B cell (primary cell): ENCODE data around the gene B3GAT3. TPM values are rescaled to one million over a fixed set of nuclear protein-coding genes. Genes with fewer than 3 reads are reported as not detected.

Experiments used
- ATAC-seq: fragments of 200-7000 bp; cut with Tn5 transposase; one replicate; pipeline ENCODE4 v1.10.0; 2021; ENCODE audit warnings: low read depth, mild to moderate bottlenecking, moderate number of reproducible peaks, moderate library complexity
- CTCF ChIA-PET: fragments of 350-600 bp; sonication (Branson Sonifier 250); formaldehyde crosslinking; loops from one replicate; lab custom pipeline; 2021; ENCODE audit warnings: antibody characterized with exemption, inconsistent platforms; lab: Charles Lee
- POLR2A ChIA-PET: fragments of 350-600 bp; sonication (Branson Sonifier 250); formaldehyde crosslinking; loops from one replicate; lab custom pipeline; 2021; ENCODE audit warnings: antibody characterized with exemption; lab: Charles Lee
- DNase-seq: peaks from one replicate; pipeline ENCODE4 v3.0.0; 2013
- H2AFZ ChIP-seq: 2 replicates; pipeline ENCODE4 v1.6.1; 2012; ENCODE audit warnings: mild to moderate bottlenecking, low read depth, low read length; ENCODE audit not compliant: insufficient read depth, poor library complexity, severe bottlenecking
- H3K27ac ChIP-seq, 2 donors: 1 replicate in 1 of 2; 2 replicates in 1 of 2; pipeline ENCODE4 v1.5.1; 2012 to 2013; ENCODE audit warnings: low read length in 2 of 2, mild to moderate bottlenecking in 2 of 2, moderate library complexity in 1 of 2
- H3K27me3 ChIP-seq, 4 experiments: fragments of 200-600 bp in 1 of 4; sonication (generic) in 1 of 4; replicated peaks in 1 of 4; 1 replicate in 2 of 4; 2 replicates in 2 of 4; pipeline versions ENCODE4 v1.6.1 to v1.7.0; 2013 to 2016; ENCODE audit warnings: low read length in 3 of 4, mild to moderate bottlenecking in 2 of 4, mixed read lengths in 1 of 4, moderate library complexity in 1 of 4; ENCODE audit not compliant: insufficient read depth in 4 of 4, control insufficient read depth in 3 of 4; ENCODE audit errors: control extremely low read depth in 1 of 4
- H3K36me3 ChIP-seq, 2 experiments: replicated peaks in 1 of 2; 1 replicate in 1 of 2; 2 replicates in 1 of 2; pipeline versions ENCODE4 v1.6.1 to v1.7.1; 2013; ENCODE audit warnings: low read length in 1 of 2; ENCODE audit not compliant: insufficient read depth in 2 of 2, control insufficient read depth in 1 of 2; ENCODE audit errors: control extremely low read depth in 1 of 2, extremely low read depth in 1 of 2
- H3K4me1 ChIP-seq, 2 donors: fragments of 200-600 bp in 1 of 2; sonication (generic) in 1 of 2; 1 replicate in 1 of 2; 2 replicates in 1 of 2; pipeline versions ENCODE4 v1.5.1 to v1.6.1; 2013 to 2017; ENCODE audit warnings: low read length in 2 of 2; ENCODE audit not compliant: control insufficient read depth in 2 of 2, insufficient read depth in 2 of 2
- H3K4me2 ChIP-seq: replicated peaks from 2 replicates; pipeline ENCODE3; 2012; ENCODE audit warnings: mild to moderate bottlenecking, low read depth, low read length; ENCODE audit not compliant: poor library complexity, severe bottlenecking
- H3K4me3 ChIP-seq, 5 experiments: fragments of 200-600 bp in 1 of 5; sonication (generic) in 1 of 5; 1 replicate in 3 of 5; 2 replicates in 2 of 5; pipeline versions ENCODE4 v1.5.1 to v1.7.0; 2011 to 2016; ENCODE audit warnings: low read length in 4 of 5, mild to moderate bottlenecking in 4 of 5, low read depth in 2 of 5, control low read depth in 1 of 5, moderate library complexity in 1 of 5; ENCODE audit not compliant: insufficient read depth in 1 of 5; ENCODE audit errors: control extremely low read depth in 1 of 5, extremely low read depth in 1 of 5
- H3K79me2 ChIP-seq: fragments of 200-600 bp; sonication (generic); one replicate; pipeline ENCODE4 v1.6.0; 2016; ENCODE audit warnings: low read length; ENCODE audit not compliant: control insufficient read depth, insufficient read depth
- H3K9ac ChIP-seq: fragments of 200-600 bp; sonication (generic); 2 replicates; pipeline ENCODE4 v1.6.1; 2017; ENCODE audit warnings: mild to moderate bottlenecking, low read length, moderate library complexity
- H3K9me3 ChIP-seq, 3 donors: one replicate each; pipeline versions ENCODE4 v1.6.1 to v1.7.1; 2013; ENCODE audit warnings: low read length in 2 of 3; ENCODE audit not compliant: control insufficient read depth in 2 of 3, insufficient read depth in 1 of 3; ENCODE audit errors: control extremely low read depth in 1 of 3
- H4K20me1 ChIP-seq: 2 replicates; pipeline ENCODE4 v1.6.0; 2012; ENCODE audit warnings: mild to moderate bottlenecking, low read length; ENCODE audit not compliant: insufficient read depth, control insufficient read depth, poor library complexity, severe bottlenecking
- H3K27ac Mint-ChIP-seq: one replicate; pipeline ENCODE4 v1.8.0; 2021; ENCODE audit warnings: mixed read lengths
- H3K27me3 Mint-ChIP-seq: one replicate; pipeline ENCODE4 v1.8.0; 2021; ENCODE audit warnings: mixed read lengths
- H3K4me1 Mint-ChIP-seq: one replicate; pipeline ENCODE4 v1.8.0; 2021; ENCODE audit warnings: mixed read lengths
- H3K4me3 Mint-ChIP-seq: one replicate; pipeline ENCODE4 v1.8.0; 2021; ENCODE audit warnings: mixed read lengths
- H3K9me3 Mint-ChIP-seq: one replicate; pipeline ENCODE4 v1.8.0; 2022; ENCODE audit warnings: mixed read lengths; ENCODE audit not compliant: insufficient read depth
- CTCF ChIP-seq: fragments of 200-600 bp; IDR thresholded peaks from one replicate; pipeline ENCODE4 v1.8.0; 2022; ENCODE audit warnings: antibody characterized with exemption, mild to moderate bottlenecking
- EZH2 ChIP-seq: IDR thresholded peaks from 2 replicates; pipeline ENCODE4 v1.6.1; 2012; ENCODE audit warnings: borderline replicate concordance, low read depth, mild to moderate bottlenecking, moderate library complexity, low read length; ENCODE audit not compliant: insufficient read depth, poor library complexity, severe bottlenecking
- WGBS: methylation state at CpG from one replicate; pipeline ENCODE4 v1.1.5; 2013; ENCODE audit warnings: missing lambda C conversion rate; ENCODE audit not compliant: insufficient coverage; 5-methylcytosine and 5-hydroxymethylcytosine counted together
- intact Hi-C: fragments of 100-400 bp; cut with micrococcal nuclease; formaldehyde crosslinking; loops from one replicate; pipeline ENCODE4 v1.10.0; 2022
- polyA plus RNA-seq: library from polyadenylated mRNA; depleted of rRNA; stranded (reverse); fragments of >200 nt; gene quantifications from 2 replicates; pipeline ENCODE4 v1.2.3, GENCODE V29; 2012
- total RNA-seq, 2 donors: library from RNA; stranded (reverse); fragments of 120-200 nt in 1 of 2; gene quantifications; 1 replicate in 1 of 2; 2 replicates in 1 of 2; pipeline versions ENCODE4 v1.2.3 to v1.2.4, GENCODE V29; 2013 to 2022

Gene B3GAT3
- total and polyA plus RNA-seq, 2 donors (not counting 1 experiment from before 2014, with no cell fraction given), result 66.6 to 89.3 TPM

DNA sequence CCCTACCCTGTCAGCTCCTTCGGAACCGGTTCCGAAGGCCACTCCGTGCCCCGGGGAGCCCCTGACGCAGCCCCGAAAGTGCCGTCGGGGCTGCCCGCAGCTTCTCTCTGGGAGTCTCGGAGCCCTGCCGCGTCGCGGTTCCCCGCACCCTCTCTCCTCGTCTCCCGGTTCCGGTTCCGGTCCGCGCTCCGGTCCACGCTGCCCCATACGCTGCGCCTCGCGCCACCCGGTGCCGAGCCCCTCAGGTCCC lies 20.7 kb downstream of the B3GAT3 start:
- TF ChIP-seq CTCF, result no peak
- ATAC-seq (peak; percentile 1), DNase-seq (no peak)
- Histone ChIP-seq H3K4me3 (peak overlapping the region; percentile 82 to 97 (median 86)), H3K4me1 (peaks cover 24 to 40% of the 10 kb centered on the region in 2 donors), H3K27ac (peak overlapping the region; percentile 64 to 90), H3K36me3 (peaks cover 4 to 45% of the 10 kb centered on the region in 2 experiments), H4K20me1 (peaks cover 7% of the 10 kb centered on the region), H2AFZ (peak overlapping the region; percentile 86), H3K79me2 (peaks cover 32% of the 10 kb centered on the region), H3K4me2 (peak overlapping the region; percentile 94), H3K9ac (peak overlapping the region; percentile 95), H3K27me3 (no peaks in the 10 kb centered on the region), H3K9me3 (peaks cover 0 to 3% (median 0%) of the 10 kb centered on the region in 3 donors)
- no peaks in the 10 kb centered on the region for H3K27me3 Mint-ChIP-seq
- H3K9me3 Mint-ChIP-seq, result no peaks in the 10 kb centered on the region
- intact Hi-C loops, result loop anchor here (1.0 kb wide), 3 partner anchors 21 to 157 kb away; partner anchors contain the start of gene GANAB
- WGBS, result under 1% methylated on average over 30 of the region's 30 CpGs
- H3K4me1 Mint-ChIP-seq, result peaks cover 46% of the 10 kb centered on the region
- CTCF ChIA-PET, result interaction anchor here (0.9 to 2.4 kb wide), 7 partner anchors 9 to 185 kb away, joined by 3 to 47 read pairs (median 3); partner anchors contain the start of gene TUT1
- H3K4me3 Mint-ChIP-seq, result peak overlapping the region; percentile 97
- H3K27ac Mint-ChIP-seq, result peak overlapping the region; percentile 96
- POLR2A ChIA-PET, result interaction anchor here (0.6 to 3.1 kb wide), 14 partner anchors 9 to 280 kb away, joined by 3 to 63 read pairs (median 6); partner anchors contain the start of genes B3GAT3, C11orf98, CSKMT and EEF1G

- Histone ChIP-seq H3K4me3 (peak overlapping the region; percentile 82 to 97 (median 86)), H3K9ac (peak overlapping the region; percentile 95), H3K4me1 (peaks cover 24 to 40% of the 10 kb centered on the region in 2 donors), H3K4me2 (peak overlapping the region; percentile 94), H3K27me3 (no peaks in the 10 kb centered on the region), H2AFZ (peak overlapping the region; percentile 86), H3K36me3 (peaks cover 4 to 48% of the 10 kb centered on the region in 2 experiments), H3K79me2 (peaks cover 27% of the 10 kb centered on the region), H3K9me3 (peaks cover 0 to 3% (median 0%) of the 10 kb centered on the region in 3 donors), H4K20me1 (peaks cover 7% of the 10 kb centered on the region), H3K27ac (peak overlapping the region; percentile 64 to 90)
- under 1% methylated on average over 21 of the region's 26 CpGs for WGBS
- H3K9me3 Mint-ChIP-seq, result no peaks in the 10 kb centered on the region
- peak overlapping the region; percentile 97 for H3K4me3 Mint-ChIP-seq
- H3K27me3 Mint-ChIP-seq, result no peaks in the 10 kb centered on the region
- H3K4me1 Mint-ChIP-seq, result peaks cover 46% of the 10 kb centered on the region
- CTCF ChIA-PET, result interaction anchor here (1.2 to 2.4 kb wide), 6 partner anchors 9 to 81 kb away, joined by 3 to 47 read pairs (median 4); partner anchors contain the start of genes B3GAT3 and TUT1
- intact Hi-C loops, result loop anchor here (1.0 kb wide), 3 partner anchors 22 to 156 kb away; partner anchors contain the start of gene GANAB
- H3K27ac Mint-ChIP-seq, result peak overlapping the region; percentile 96
- no peak for DNase-seq
- ATAC-seq, result no peak
- TF ChIP-seq EZH2 (no peak), CTCF (no peak)
- POLR2A ChIA-PET, result interaction anchor here (0.6 to 3.1 kb wide), 12 partner anchors 9 to 241 kb away, joined by 3 to 63 read pairs (median 6); partner anchors contain the start of genes C11orf98, CSKMT, EEF1G and GANAB
These were observed 21.2 kb downstream of the B3GAT3 start for GRCh38 chr11:62600367-62601121.
